ENCODE data around the gene PGBD5. TPM values are rescaled to one million over a fixed set of nuclear protein-coding genes. Genes with fewer than 3 reads are reported as not detected.

The PGBD5 gene
- polyA plus RNA-seq, 1 donor, result 1.6 TPM

- H3K36me3 ChIP-seq (ENCODE audit: control insufficient read depth, insufficient read depth, low read length), result no peaks in the 10 kb centered on the region
- H3K4me1 ChIP-seq (ENCODE audit: control insufficient read depth, insufficient read depth, low read length), result no peaks in the 10 kb centered on the region
- WGBS (ENCODE audit: insufficient coverage, low lambda C conversion rate), result no CpG with 5 or more reads among the region's 1 CpG
- H3K9me3 ChIP-seq (ENCODE audit: control insufficient read depth, low read depth, low read length), result no peaks in the 10 kb centered on the region
- DNase-seq, result peak in 1 of 2 donors; percentile 3
- H3K27me3 ChIP-seq (ENCODE audit: control insufficient read depth, insufficient read depth, low read length), result peaks cover 19% of the 10 kb centered on the region
- H3K4me3 ChIP-seq (ENCODE audit: low read length), result no peak overlapping the region
- H3K27ac ChIP-seq (ENCODE audit: low read length), result no peak overlapping the region
Observed at GRCh38 chr1:230458509-230458908, 32.4 kb upstream of the PGBD5 start.

- Histone ChIP-seq H3K4me1 (ENCODE audit: control insufficient read depth, insufficient read depth, low read length) (no peaks in the 10 kb centered on the region), H3K36me3 (ENCODE audit: control insufficient read depth, insufficient read depth, low read length) (no peaks in the 10 kb centered on the region), H3K27ac (ENCODE audit: low read length) (no peak overlapping the region), H3K27me3 (ENCODE audit: control insufficient read depth, insufficient read depth, low read length) (peaks cover 15% of the 10 kb centered on the region), H3K4me3 (ENCODE audit: low read length) (no peak overlapping the region), H3K9me3 (ENCODE audit: control insufficient read depth, low read depth, low read length) (no peaks in the 10 kb centered on the region)
- DNase-seq, result no peak
- 83% methylated on average over 1 of the region's 9 CpGs for WGBS (ENCODE audit: insufficient coverage, low lambda C conversion rate)
Observed at GRCh38 chr1:230456478-230456877, 30.3 kb upstream of the PGBD5 start.

- H3K4me1 ChIP-seq (ENCODE audit: control insufficient read depth, insufficient read depth, low read length), result no peaks in the 10 kb centered on the region
- no peak overlapping the region for H3K4me3 ChIP-seq (ENCODE audit: low read length)
- peaks cover 12% of the 10 kb centered on the region for H3K27me3 ChIP-seq (ENCODE audit: control insufficient read depth, insufficient read depth, low read length)
- no CpG with 5 or more reads among the region's 1 CpG for WGBS (ENCODE audit: insufficient coverage, low lambda C conversion rate)
- no peaks in the 10 kb centered on the region for H3K36me3 ChIP-seq (ENCODE audit: control insufficient read depth, insufficient read depth, low read length)
- no peaks in the 10 kb centered on the region for H3K9me3 ChIP-seq (ENCODE audit: control insufficient read depth, low read depth, low read length)
- H3K27ac ChIP-seq (ENCODE audit: low read length), result no peak overlapping the region
- no peak for DNase-seq
Observed at GRCh38 chr1:230455291-230455690, 29.2 kb upstream of the PGBD5 start.

GRCh38 chr1:230453377-230453776 is 27.2 kb upstream of the PGBD5 start:
- Histone ChIP-seq H3K27ac (ENCODE audit: low read length) (no peak overlapping the region), H3K4me3 (ENCODE audit: low read length) (no peak overlapping the region), H3K4me1 (ENCODE audit: control insufficient read depth, insufficient read depth, low read length) (no peaks in the 10 kb centered on the region), H3K27me3 (ENCODE audit: control insufficient read depth, insufficient read depth, low read length) (peaks cover 5% of the 10 kb centered on the region), H3K36me3 (ENCODE audit: control insufficient read depth, insufficient read depth, low read length) (no peaks in the 10 kb centered on the region), H3K9me3 (ENCODE audit: control insufficient read depth, low read depth, low read length) (no peaks in the 10 kb centered on the region)
- no CpG with 5 or more reads among the region's 2 CpGs for WGBS (ENCODE audit: insufficient coverage, low lambda C conversion rate)
- DNase-seq, result no peak

- no peak for DNase-seq
- WGBS (ENCODE audit: insufficient coverage, low lambda C conversion rate), result 39% methylated on average over 2 of the region's 10 CpGs
- peaks cover 13% of the 10 kb centered on the region for H3K27me3 ChIP-seq (ENCODE audit: control insufficient read depth, insufficient read depth, low read length)
- no peaks in the 10 kb centered on the region for H3K9me3 ChIP-seq (ENCODE audit: control insufficient read depth, low read depth, low read length)
- no peak overlapping the region for H3K4me3 ChIP-seq (ENCODE audit: low read length)
- no peaks in the 10 kb centered on the region for H3K36me3 ChIP-seq (ENCODE audit: control insufficient read depth, insufficient read depth, low read length)
- no peak overlapping the region for H3K27ac ChIP-seq (ENCODE audit: low read length)
- H3K4me1 ChIP-seq (ENCODE audit: control insufficient read depth, insufficient read depth, low read length), result no peaks in the 10 kb centered on the region
Observed at GRCh38 chr1:230441183-230442029, 15.3 kb upstream of the PGBD5 start.

- Histone ChIP-seq H3K4me3 (ENCODE audit: low read length) (no peak overlapping the region), H3K27me3 (ENCODE audit: control insufficient read depth, insufficient read depth, low read length) (peaks cover 15% of the 10 kb centered on the region), H3K4me1 (ENCODE audit: control insufficient read depth, insufficient read depth, low read length) (no peaks in the 10 kb centered on the region), H3K27ac (ENCODE audit: low read length) (no peak overlapping the region), H3K9me3 (ENCODE audit: control insufficient read depth, low read depth, low read length) (no peaks in the 10 kb centered on the region), H3K36me3 (ENCODE audit: control insufficient read depth, insufficient read depth, low read length) (no peaks in the 10 kb centered on the region)
- no CpG with 5 or more reads among the region's 1 CpG for WGBS (ENCODE audit: insufficient coverage, low lambda C conversion rate)
- DNase-seq, result no peak
Observed at GRCh38 chr1:230435108-230435507, 9.0 kb upstream of the PGBD5 start.

GRCh38 chr1:230431527-230431926 is 5.4 kb upstream of the PGBD5 start:
- Histone ChIP-seq H3K36me3 (ENCODE audit: control insufficient read depth, insufficient read depth, low read length) (no peaks in the 10 kb centered on the region), H3K27me3 (ENCODE audit: control insufficient read depth, insufficient read depth, low read length) (peaks cover 26% of the 10 kb centered on the region), H3K4me1 (ENCODE audit: control insufficient read depth, insufficient read depth, low read length) (no peaks in the 10 kb centered on the region), H3K4me3 (ENCODE audit: low read length) (no peak overlapping the region), H3K27ac (ENCODE audit: low read length) (no peak overlapping the region), H3K9me3 (ENCODE audit: control insufficient read depth, low read depth, low read length) (no peaks in the 10 kb centered on the region)
- DNase-seq, result no peak
- WGBS (ENCODE audit: insufficient coverage, low lambda C conversion rate), result 60% methylated on average over 1 of the region's 3 CpGs

GRCh38 chr1:230430499-230430898 is 4.4 kb upstream of the PGBD5 start:
- no peak overlapping the region for H3K4me3 ChIP-seq (ENCODE audit: low read length)
- H3K27me3 ChIP-seq (ENCODE audit: control insufficient read depth, insufficient read depth, low read length), result peaks cover 23% of the 10 kb centered on the region
- no peaks in the 10 kb centered on the region for H3K9me3 ChIP-seq (ENCODE audit: control insufficient read depth, low read depth, low read length)
- no peak for DNase-seq
- no CpG with 5 or more reads among the region's 1 CpG for WGBS (ENCODE audit: insufficient coverage, low lambda C conversion rate)
- no peak overlapping the region for H3K27ac ChIP-seq (ENCODE audit: low read length)
- no peaks in the 10 kb centered on the region for H3K36me3 ChIP-seq (ENCODE audit: control insufficient read depth, insufficient read depth, low read length)
- H3K4me1 ChIP-seq (ENCODE audit: control insufficient read depth, insufficient read depth, low read length), result no peaks in the 10 kb centered on the region

- WGBS (ENCODE audit: insufficient coverage, low lambda C conversion rate), result 100% methylated on average over 1 of the region's 2 CpGs
Observed at GRCh38 chr1:230429067-230429735, 3.1 kb upstream of the PGBD5 start.

GRCh38 chr1:230427981-230428380 is 1.8 kb upstream of the PGBD5 start:
- WGBS (ENCODE audit: insufficient coverage, low lambda C conversion rate), result 40% methylated on average over 1 of the region's 3 CpGs
- DNase-seq, result no peak
- Histone ChIP-seq H3K27me3 (ENCODE audit: control insufficient read depth, insufficient read depth, low read length) (peaks cover 45% of the 10 kb centered on the region), H3K9me3 (ENCODE audit: control insufficient read depth, low read depth, low read length) (no peaks in the 10 kb centered on the region), H3K27ac (ENCODE audit: low read length) (no peak overlapping the region), H3K4me1 (ENCODE audit: control insufficient read depth, insufficient read depth, low read length) (peaks cover 6% of the 10 kb centered on the region), H3K36me3 (ENCODE audit: control insufficient read depth, insufficient read depth, low read length) (no peaks in the 10 kb centered on the region), H3K4me3 (ENCODE audit: low read length) (no peak overlapping the region)

More at GRCh38 chr1:230429067-230429735, 3.1 kb upstream of the PGBD5 start:
- no peak overlapping the region for H3K27ac ChIP-seq (ENCODE audit: low read length)
- no peaks in the 10 kb centered on the region for H3K9me3 ChIP-seq (ENCODE audit: control insufficient read depth, low read depth, low read length)
- DNase-seq, result no peak
- H3K36me3 ChIP-seq (ENCODE audit: control insufficient read depth, insufficient read depth, low read length), result no peaks in the 10 kb centered on the region
- no peak overlapping the region for H3K4me3 ChIP-seq (ENCODE audit: low read length)
- H3K4me1 ChIP-seq (ENCODE audit: control insufficient read depth, insufficient read depth, low read length), result peaks cover 6% of the 10 kb centered on the region
- peaks cover 35% of the 10 kb centered on the region for H3K27me3 ChIP-seq (ENCODE audit: control insufficient read depth, insufficient read depth, low read length)
